AG04450 (cell line): ENCODE data around the gene EML3. TPM values are rescaled to one million over a fixed set of nuclear protein-coding genes. Genes with fewer than 3 reads are reported as not detected.
"Not testable (repeated sequence)": the region's sequence is repeated elsewhere in the genome, so short reads cannot be mapped to it uniquely, and the experiment has no call there.

ENCODE experiments used
- CTCF ChIA-PET: fragments of 300-600, 350-600 bp; formaldehyde crosslinking; extraction: SDS; loops from one replicate; lab custom pipeline; 2022; ENCODE audit warnings: antibody characterized with exemption, inconsistent platforms; lab: Charles Lee
- POLR2A ChIA-PET: fragments of 350-600 bp; formaldehyde crosslinking; extraction: SDS; loops from one replicate; lab custom pipeline; 2021; ENCODE audit warnings: antibody characterized with exemption, inconsistent platforms; lab: Yijun Ruan, JAX
- DNase-seq: peaks from one replicate; pipeline ENCODE4 v3.0.0-alpha.2; 2011; ENCODE audit warnings: low read depth, low spot score
- H3K27ac ChIP-seq: one replicate; pipeline ENCODE4 v1.5.1; 2012; ENCODE audit warnings: low read depth, low read length, control low read depth
- H3K27me3 ChIP-seq: one replicate; pipeline ENCODE4 v1.6.0; 2012; ENCODE audit warnings: low read length; ENCODE audit not compliant: control insufficient read depth, insufficient read depth
- H3K4me3 ChIP-seq: 2 replicates; pipeline ENCODE4 v1.5.1; 2011; ENCODE audit warnings: mild to moderate bottlenecking, low read depth, low read length, control low read depth
- H3K9me3 ChIP-seq: 2 replicates; pipeline ENCODE4 v1.5.1; 2012; ENCODE audit warnings: low read length; ENCODE audit not compliant: control insufficient read depth, insufficient read depth
- CTCF ChIP-seq: IDR thresholded peaks from 2 replicates; pipeline ENCODE4 v1.5.1; 2011; ENCODE audit warnings: low read depth, low read length, control low read depth, inconsistent platforms
- polyA minus RNA-seq: library from RNA; depleted of rRNA, polyadenylated mRNA; stranded (reverse); fragments of >200 nt; gene quantifications from 2 replicates; pipeline ENCODE4 v1.2.3, GENCODE V29; 2011; rRNA and poly(A)+ RNA removed
- polyA plus RNA-seq: library from polyadenylated mRNA; depleted of rRNA; stranded (reverse); fragments of >200 nt; gene quantifications from 2 replicates; pipeline ENCODE4 v1.2.3, GENCODE V29; 2011; rRNA removed

EML3 gene
- polyA plus RNA-seq (17.1 and 18.6 TPM in 2 replicates), polyA minus RNA-seq (15.8 and 18.9 TPM in 2 replicates)

- peak; percentile 71 for TF ChIP-seq CTCF
- CTCF ChIA-PET: interaction anchor here (0.6 to 1.8 kb wide), 16 partner anchors 9 to 241 kb away, joined by 3 to 14 read pairs (median 4); partner anchors contain the start of genes B3GAT3, C11orf98, CSKMT and MTA2
- DNase-seq: peak; percentile 37
- Histone ChIP-seq H3K4me3 (peak within 1 kb of the TSS; percentile 79), H3K27ac (peak within 1 kb of the TSS; percentile 65), H3K27me3 (no peaks in the 10 kb centered on the region), H3K9me3 (no peaks in the 10 kb centered on the region; the same call in 1 of the 2 replicates)
- POLR2A ChIA-PET: interaction anchor here (0.8 to 1.6 kb wide), 9 partner anchors 9 to 229 kb away, joined by 3 to 9 read pairs (median 4); partner anchors contain the start of genes B3GAT3, C11orf98, CSKMT and INTS5
Measured at GRCh38 chr11:62612366-62613290, at the start of gene EML3, which contains the start of gene ROM1. Gene EML3 (minus strand): TSS chr11:62612775. CDS start chr11:62612457, 318 bp downstream. Gene ROM1 (plus strand): TSS chr11:62613257. CDS start chr11:62613282, 25 bp downstream.

GRCh38 chr11:62656796-62657429 is 44.3 kb upstream of the EML3 start:
- ChIA-PET CTCF (interaction anchor here (0.7 to 0.8 kb wide), 2 partner anchors 37 to 45 kb away, joined by 3 read pairs; no protein-coding TSS in a partner anchor), POLR2A (interaction anchor here (1.1 to 10.2 kb wide), 3 partner anchors 9 to 35 kb away, joined by 3 to 150 read pairs (median 4); partner anchors contain the start of genes B3GAT3, C11orf98, CSKMT and UQCC3)
- DNase-seq: no peak
- no peak for TF ChIP-seq CTCF
- H3K4me3 ChIP-seq: no peak overlapping the region
- no peaks in the 10 kb centered on the region for H3K27me3 ChIP-seq
- no peaks in the 10 kb centered on the region for H3K9me3 ChIP-seq
- H3K27ac ChIP-seq: no peak overlapping the region

- Histone ChIP-seq H3K27ac (no peak overlapping the region), H3K9me3 (no peaks in the 10 kb centered on the region), H3K4me3 (no peak overlapping the region), H3K27me3 (no peaks in the 10 kb centered on the region)
- CTCF ChIA-PET: interaction anchor here (0.6 kb wide), 1 partner anchor 100 kb away, joined by 3 read pairs; the partner anchor contains the start of gene ZBTB3
- POLR2A ChIA-PET: interaction anchor here (0.7 to 10.2 kb wide), 3 partner anchors 11 to 1284 kb away, joined by 4 to 150 read pairs (median 5); partner anchors contain the start of genes C11orf98 and CSKMT
- DNase-seq: no peak
- no peak for TF ChIP-seq CTCF
Measured at GRCh38 chr11:62654297-62654696, 41.7 kb upstream of the EML3 start.

- POLR2A ChIA-PET: interaction anchor here (0.6 to 10.2 kb wide), 15 partner anchors 8 to 257 kb away, joined by 3 to 150 read pairs (median 4); partner anchors contain the start of genes B3GAT3, C11orf98, CSKMT and EEF1G
- Histone ChIP-seq H3K4me3 (peak overlapping the region; percentile 82), H3K27me3 (no peaks in the 10 kb centered on the region), H3K9me3 (no peaks in the 10 kb centered on the region), H3K27ac (peak overlapping the region; percentile 40)
- CTCF ChIA-PET: no interaction called here
- DNase-seq: no peak
- TF ChIP-seq CTCF: no peak
Measured at GRCh38 chr11:62652161-62653006, 39.8 kb upstream of the EML3 start.

GRCh38 chr11:62650283-62650682 is 37.7 kb upstream of the EML3 start:
- not testable (repeated sequence) for H3K4me3 ChIP-seq, H3K27ac ChIP-seq, DNase-seq, H3K9me3 ChIP-seq, H3K27me3 ChIP-seq
- ChIA-PET POLR2A (interaction anchor here (0.6 to 10.2 kb wide), 2 partner anchors 15 to 86 kb away, joined by 6 to 150 read pairs; partner anchors contain the start of genes C11orf98 and CSKMT), CTCF (interaction anchor here (0.6 kb wide), 1 partner anchor 30 kb away, joined by 3 read pairs; no protein-coding TSS in a partner anchor)
